Activated CD4-positive, CD25-positive, alpha-beta regulatory T cell treated with anti-CD3 and anti-CD28 coated beads, Interleukin-2, amount 50 U/mL, for 24 hours (primary cell): Measurements from ENCODE around the gene UPK3BL1.
"Not testable (repeated sequence)": the region's sequence is repeated elsewhere in the genome, so short reads cannot be mapped to it uniquely, and the experiment has no call there.

ENCODE experiments used
- ATAC-seq, 2 donors: fragments of 150-1000 bp; cut with Tn5 transposase; one replicate each; pipeline ENCODE4 v1.10.0; 2021; ENCODE audit warnings: mild to moderate bottlenecking in 1 of 2, moderate library complexity in 1 of 2

UPK3BL1 gene, protein sequence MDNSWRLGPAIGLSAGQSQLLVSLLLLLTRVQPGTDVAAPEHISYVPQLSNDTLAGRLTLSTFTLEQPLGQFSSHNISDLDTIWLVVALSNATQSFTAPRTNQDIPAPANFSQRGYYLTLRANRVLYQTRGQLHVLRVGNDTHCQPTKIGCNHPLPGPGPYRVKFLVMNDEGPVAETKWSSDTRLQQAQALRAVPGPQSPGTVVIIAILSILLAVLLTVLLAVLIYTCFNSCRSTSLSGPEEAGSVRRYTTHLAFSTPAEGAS

DNA sequence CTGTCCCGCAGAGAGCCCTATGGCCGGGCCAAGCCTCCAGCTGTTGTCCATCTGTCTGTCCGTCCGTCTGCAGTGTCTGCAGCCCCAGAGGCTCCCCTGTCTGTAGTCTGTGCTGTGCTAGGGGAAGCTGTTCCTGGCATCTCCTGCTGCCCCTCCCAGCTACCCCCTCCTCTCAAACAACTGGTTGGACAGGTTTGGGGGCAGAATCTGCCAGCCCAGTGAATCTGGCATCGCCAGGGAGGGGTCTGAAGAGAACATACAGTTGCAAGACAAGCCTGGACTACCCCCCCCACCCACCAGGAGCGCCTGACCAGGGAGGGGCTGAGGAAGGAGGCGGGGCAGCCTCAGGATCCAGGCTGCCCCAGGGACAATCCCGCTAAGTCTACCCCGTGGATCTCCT, at the start of gene UPK3BL1:
TSS of gene UPK3BL1 (minus strand) at position 101 of the 400 bp plus-strand sequence. CDS start at position 51, 50 bp downstream.
- ATAC-seq = not testable (repeated sequence)

DNA sequence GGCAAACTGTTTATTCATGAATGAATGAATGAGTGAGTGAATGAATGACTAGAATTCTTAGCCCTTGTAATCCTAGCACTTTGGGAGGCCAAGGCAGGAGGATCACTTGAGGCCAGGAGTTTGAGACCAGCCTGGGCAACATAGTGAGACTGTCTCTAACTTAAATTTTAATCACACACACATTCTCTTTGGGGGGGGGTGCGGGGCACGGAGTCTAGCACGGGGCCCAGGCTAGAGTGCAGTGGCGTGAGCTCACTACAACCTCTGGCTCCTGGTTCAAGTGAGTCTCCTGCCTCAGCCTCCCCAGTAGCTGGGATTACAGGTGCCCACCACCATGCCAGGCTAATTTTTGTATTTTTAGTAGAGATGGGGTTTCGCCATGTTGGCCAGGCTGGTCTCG, 48.0 kb upstream of the UPK3BL1 start:
- not testable (repeated sequence) for ATAC-seq

DNA sequence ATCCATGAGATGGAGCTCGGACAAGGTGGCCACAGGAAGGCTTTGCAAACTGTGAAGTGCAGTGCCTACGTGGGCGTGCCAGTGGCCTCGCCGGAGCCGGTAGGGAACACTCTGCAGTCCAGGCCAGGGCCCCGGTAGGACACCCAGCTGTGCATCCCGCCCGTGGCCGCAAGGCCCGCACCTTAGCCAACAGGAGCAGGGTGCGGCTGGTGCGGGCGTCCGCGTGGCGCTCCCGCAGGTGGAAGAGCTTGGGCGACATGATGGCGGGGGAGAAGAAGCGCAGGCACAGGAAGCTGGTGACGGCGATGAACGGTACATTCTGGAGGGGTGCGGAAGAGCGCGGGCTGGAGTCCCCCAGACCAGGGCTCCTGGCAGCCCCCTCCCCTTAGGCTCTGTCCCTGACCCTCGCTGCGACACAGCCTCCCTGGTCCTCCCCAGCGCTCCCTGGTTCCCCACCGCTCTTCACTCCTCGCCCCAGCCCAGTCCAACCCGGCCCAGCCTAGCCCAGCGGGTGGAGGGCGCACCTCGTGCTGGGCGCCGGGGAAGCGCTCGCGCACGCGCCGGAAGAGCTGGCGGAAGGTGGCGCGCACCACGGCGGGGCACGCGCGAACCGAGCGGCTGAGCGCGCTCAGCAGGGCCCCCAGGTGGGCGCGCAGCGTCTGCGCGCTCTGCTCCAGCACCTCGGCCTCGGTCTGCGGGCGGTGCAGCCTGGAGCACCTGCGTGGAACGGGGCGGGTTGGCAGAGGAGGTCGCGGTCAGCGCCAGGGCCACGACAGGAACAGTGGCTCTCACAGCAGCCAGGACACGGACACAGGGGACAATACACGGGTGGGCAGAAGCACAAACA, 47.1 kb upstream of the UPK3BL1 start:
- ATAC-seq = peak; percentile 83 to 84

DNA sequence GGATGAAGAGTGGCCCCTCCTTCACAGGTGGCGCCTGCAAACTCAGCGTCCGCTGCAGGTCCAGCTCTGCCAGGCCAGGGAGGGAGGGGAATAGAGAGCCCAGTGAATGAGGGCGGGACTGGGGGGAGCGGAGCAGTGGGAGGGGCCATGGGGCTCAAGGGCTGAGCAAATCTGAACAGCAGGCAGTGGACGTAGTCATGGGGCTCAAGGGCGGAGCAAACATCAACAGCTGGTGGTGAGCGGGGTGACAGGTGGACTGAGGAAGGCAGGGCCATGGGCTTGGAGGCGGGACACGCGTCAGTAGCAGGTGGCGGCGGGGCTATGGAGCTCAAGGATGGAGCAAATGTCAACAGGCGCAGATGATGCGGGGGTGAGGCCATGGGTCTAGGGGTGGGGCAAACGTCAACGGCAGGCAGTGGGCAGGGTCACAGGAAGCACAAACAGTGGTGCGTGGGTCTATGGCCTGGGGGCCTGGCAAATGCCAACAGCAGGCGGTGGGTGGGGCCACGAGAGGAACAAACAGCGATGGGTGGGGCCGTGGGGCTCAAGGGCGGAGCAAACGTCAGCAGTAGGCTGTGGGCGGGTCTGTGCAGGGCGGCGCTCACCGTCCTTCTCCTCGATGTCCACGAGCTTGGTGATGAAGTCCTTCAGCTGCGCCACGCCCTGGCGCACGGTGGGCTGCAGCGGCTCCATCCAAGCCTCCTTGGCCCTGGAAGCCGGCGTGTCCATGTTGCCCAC, 45.9 kb upstream of the UPK3BL1 start:
- peak; percentile 69 to 71 for ATAC-seq

DNA sequence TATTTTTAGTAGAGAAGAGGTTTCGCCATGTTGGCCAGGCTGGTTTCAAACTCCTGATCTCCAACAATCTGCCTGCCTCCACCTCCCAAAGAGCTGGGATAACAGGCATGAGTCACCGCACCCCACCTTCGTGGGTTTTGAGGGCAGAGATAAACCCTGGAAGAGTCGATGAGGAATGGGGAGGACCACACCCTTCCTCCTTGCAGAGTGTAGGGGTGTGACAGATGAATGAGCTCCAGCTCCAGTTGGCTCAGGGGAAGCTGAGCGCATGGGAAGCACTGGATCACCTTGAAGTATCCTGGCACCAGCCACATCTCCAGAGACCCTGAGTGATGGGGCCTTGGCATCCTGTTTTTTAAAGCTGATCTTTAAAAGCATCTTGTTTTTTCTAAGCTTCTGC, 40.0 kb upstream of the UPK3BL1 start:
- ATAC-seq = not testable (repeated sequence)

DNA sequence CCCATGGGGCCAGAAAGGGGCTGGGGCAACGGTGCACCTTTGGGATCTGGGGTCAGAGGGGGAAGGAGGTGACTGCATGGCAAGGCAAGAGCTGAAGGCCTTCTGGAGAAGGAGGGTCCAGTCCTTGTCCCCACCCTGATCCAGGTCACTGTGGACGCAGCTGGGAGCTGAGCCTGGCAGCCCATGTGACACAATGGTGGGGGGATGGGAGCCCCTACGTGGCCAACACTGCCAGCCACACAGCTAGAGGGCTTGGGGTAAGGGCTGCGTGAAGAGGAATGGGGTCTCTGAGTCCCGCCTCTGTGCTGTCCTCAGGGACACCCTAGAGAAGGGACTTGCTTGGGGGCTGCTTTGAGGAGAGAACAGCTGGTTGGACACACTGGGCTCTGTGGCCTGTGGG, 38.2 kb upstream of the UPK3BL1 start:
- not testable (repeated sequence) for ATAC-seq

DNA sequence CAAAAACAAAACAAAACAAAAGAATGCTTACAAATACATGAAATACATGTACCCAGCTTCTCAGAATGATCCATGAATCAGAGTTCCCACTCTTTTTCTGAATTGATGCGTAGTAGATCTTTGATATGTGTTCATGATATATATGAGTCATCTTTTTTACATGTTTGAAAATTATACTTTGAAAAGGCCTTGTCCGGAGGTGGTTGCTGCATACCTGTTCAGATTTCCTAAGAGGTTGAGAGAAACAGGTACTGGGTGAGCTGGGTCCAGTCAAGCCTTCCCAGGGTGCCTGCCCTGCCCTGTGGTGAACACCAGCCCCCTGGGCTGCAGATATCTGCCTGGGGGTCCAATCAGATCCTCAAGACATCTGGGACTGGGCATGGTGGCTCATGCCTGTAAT, 33.0 kb upstream of the UPK3BL1 start:
- peak; percentile 68 to 69 for ATAC-seq

DNA sequence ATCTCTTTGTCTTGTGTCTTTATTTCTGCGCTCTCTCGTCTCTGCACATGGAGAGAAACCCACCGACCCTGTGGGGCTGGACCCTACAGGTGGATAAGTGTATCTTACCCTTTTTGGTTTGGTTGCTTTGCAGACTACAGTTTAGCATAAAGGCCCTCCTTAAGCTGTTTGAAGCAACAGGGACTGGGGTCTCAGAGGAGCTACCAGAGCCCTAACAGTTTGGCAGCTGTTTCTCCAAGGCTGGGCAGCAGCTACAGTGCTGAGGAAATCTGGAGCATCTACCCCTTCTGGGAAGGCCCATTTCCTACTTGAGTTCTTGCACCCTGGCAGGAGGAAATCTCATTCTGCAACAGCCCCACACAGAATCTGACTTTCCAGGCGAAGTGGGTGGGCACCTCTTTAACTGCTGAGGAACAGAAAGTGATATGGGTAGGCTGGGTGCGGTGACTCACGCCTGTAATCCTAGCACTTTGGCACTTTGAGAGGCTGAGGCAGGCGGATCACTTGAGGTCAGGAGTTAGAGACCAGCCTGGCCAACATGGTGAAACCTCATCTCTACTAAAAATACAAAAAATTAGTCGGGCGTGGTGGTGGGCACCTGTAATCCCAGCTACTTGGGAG, 31.0 kb upstream of the UPK3BL1 start:
- ATAC-seq = not testable (repeated sequence)

DNA sequence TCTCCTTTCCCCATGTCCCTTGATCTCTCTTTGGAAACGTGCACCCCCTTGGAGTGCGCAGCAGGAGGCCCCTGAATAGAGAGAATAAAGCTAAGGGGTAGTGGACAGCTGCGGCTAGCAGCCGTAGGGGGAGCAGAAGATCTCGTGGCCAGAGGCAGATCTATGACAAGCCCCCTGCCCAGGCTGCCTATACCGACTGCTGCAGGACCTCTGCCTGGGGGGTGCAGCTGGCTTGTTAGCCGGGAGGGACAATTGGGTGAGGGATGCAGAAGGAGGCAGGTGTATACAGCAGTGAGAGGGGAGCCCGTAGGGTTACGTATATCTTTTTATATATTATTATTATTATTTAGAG, 29.3 kb upstream of the UPK3BL1 start:
- ATAC-seq = peak; percentile 3 to 5

DNA sequence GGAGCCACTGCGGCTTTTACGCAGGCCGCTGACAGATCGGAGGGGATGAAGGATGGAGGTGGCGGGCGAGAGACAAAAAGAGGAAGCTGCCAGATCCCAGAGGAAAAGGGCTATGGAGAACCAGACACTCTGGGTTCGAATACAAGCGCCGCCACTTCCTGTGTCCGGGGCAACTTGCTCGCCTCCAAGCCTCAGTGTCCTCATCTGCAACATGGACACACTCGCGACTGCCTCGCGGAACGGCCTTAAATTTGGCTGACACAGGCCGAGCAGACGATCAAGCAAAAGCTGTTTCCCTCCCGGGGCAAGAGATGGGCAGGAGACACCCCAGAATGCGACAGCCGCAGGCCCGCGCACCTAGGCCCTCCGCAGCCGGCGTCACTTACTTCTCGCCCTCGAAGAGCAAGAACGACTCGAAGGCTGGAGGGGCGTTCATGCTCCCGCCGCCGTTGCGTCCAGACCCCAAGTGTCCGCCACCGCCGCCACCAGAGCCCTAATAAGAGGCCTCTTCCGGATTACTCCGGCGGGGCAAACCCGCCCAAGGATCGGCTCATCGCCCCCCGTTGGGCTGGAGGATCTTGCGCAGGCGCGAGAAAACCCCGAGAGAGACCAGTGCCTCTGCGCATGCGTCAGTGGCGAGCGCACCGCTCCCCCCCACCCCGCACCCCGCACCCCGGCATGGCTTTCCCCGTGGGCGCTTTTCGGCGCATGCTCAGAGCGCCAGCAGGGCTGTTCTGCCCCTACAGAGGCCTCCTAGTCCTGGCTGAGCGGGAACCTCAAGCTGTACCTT, 28.8 kb upstream of the UPK3BL1 start, which contains the start of gene POLR2J2:
TSS of gene POLR2J2 (minus strand) at position 498 of the 790 bp plus-strand sequence. CDS start at position 436, 62 bp downstream.
- peak; percentile 59 to 67 for ATAC-seq

DNA sequence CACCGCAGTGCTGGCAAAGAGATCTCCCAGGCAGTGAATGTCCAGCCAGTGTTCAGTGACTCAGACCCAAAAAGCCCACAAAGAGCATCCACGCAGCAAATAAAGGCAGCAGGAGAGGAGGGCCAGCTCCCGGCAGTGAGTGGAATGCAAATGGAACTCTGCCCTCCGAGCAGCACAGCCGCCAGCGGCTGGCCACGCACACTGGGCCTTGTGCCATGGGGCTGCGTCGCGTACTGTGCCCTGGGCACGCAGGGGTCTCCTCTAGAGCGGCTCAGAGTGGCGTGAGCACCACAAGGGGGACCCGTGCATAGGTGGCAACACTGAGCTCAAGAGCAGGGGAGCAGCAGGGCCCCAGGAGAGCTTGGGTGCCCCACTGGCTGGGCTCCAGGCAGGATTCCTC, 24.9 kb upstream of the UPK3BL1 start:
- not testable (repeated sequence) for ATAC-seq

DNA sequence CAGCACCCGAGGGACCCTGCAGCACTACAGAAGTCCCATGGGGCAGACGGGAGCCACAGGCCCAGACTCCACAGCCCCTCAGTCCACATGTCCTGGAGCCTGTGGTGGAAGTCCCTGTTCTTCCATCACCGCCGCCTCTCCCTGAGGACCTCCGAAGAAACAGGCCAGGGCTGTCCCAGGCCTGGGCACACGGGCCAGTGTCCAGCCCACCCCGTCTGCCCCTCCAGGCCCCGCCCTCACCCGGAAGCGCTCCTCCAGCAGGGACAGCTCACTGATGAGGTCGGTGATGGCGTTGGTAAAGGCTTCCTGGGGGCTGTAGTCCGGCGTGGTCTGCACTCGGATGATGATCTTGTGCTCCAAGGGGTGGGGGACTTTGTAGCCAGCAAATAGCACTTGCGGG, 24.3 kb upstream of the UPK3BL1 start:
- not testable (repeated sequence) for ATAC-seq

DNA sequence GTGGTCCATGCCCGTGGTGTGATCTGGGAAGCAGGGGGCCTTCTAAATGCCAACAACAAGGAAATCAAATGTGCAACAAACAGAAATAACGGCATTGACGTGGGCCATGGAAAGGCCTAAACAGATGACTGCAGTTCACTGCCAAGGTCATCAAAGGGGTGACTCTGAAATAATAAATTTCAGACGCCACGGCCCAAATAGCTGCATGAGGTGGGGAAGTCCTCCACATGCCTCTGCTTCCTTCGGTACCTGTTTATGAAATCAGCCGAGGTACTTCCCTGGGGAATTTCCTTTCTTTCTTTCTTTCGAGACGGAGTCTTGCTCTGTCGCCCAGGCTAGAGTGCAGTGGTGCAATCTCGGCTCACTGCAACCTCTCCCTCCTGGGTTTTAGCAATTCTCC, 22.2 kb upstream of the UPK3BL1 start:
- ATAC-seq = not testable (repeated sequence)

DNA sequence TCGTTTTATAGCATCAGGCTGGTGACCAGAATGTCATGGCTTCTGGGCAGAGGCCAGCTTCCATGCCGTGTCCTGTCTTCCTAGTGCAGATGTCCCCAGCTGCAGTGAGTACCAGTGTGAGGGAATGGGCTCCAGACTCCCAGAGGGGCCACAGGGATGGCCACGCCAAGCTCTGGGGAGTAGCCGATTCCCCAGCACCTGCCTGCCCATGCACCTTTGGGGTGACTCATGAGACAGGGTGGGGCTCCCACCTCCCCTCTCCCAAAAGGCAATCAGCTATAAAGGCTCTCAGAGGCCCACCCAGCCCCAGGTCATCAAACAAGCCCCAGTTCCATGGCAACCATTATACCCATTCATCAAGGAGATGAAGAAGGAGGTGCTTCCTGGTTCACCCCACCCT, 7.3 kb upstream of the UPK3BL1 start, which contains the start of gene SPDYE2B:
TSS of gene SPDYE2B (plus strand) at position 396 of the 400 bp plus-strand sequence. CDS start 2,030 bp downstream, outside the sequence.
- ATAC-seq = not testable (repeated sequence)

DNA sequence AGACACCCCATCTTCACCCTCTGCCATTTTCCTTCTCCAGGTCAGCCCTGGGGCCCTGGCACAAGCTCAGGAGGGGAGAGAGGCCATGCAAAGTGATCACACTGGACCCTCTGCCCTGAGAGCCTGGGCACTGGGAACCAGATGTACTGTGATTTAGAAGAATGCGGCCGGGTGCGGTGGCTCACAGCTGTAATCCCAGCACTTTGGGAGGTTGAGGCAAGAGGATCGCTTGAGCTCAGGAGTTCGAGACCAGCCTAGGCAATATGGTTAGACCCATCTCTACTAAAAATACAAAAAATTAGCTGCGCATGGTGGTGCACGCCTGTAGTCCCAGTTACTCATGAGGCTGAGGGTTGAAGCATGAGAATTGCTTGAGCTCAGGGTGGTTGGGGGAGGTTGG, 5.2 kb upstream of the UPK3BL1 start:
- not testable (repeated sequence) for ATAC-seq

DNA sequence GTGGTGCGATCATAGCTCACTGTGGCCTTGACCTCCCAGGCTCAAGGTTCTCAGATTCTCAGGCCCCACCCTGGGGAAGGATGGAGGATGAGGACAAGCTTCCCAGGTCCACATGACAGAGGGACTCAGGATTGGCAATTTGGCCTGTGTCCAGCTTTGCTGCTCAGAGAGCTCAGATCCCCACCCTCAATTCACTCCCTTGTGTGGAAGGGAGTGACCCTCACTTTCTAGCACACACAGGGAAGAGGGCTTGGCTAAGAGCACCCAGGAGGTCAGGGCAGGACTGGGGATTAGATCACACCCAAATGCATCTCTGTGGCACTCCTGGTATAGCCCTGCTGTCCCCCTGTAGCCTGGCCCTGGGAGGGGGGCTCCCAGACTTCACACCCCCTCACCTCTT, 813 bp upstream of the UPK3BL1 start:
- not testable (repeated sequence) for ATAC-seq

DNA sequence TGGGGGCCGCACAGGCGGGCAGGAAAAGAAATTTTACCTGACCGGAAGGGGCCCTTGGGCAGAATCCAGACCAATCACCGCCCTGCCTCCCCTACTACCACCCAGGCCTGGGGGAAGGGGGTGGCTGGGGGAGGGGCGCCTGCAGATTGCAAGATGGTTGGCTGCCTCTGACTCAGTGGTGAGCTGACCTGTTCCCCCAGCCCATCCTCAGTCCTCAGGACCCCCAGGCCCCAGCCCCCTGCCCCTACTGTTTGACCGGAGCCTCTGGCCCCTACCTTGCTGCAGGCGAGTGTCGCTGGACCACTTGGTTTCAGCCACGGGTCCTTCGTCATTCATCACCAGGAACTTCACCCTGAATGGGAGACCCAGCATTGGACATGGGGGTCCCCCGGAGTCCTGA, 3.7 kb downstream of the UPK3BL1 start:
- not testable (repeated sequence) for ATAC-seq

DNA sequence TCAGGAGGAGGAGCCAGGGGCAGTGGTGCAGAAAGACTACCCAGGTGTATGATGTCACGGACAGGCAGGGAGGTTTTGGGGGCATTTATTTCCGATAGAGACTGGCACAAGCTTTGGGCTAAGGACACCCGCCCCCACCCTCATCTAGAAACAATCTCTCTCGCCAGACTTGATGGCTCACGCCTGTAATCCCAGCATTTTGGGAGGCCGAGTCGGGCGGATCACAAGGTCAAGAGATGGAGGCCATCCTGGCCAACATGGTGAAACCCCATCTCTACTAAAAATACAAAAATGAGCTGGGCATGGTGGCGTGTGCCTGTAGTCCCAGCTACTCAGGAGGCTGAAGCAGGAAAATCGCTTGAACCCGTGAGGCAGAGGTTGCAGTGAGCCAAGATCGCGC, 5.6 kb downstream of the UPK3BL1 start:
- not testable (repeated sequence) for ATAC-seq

DNA sequence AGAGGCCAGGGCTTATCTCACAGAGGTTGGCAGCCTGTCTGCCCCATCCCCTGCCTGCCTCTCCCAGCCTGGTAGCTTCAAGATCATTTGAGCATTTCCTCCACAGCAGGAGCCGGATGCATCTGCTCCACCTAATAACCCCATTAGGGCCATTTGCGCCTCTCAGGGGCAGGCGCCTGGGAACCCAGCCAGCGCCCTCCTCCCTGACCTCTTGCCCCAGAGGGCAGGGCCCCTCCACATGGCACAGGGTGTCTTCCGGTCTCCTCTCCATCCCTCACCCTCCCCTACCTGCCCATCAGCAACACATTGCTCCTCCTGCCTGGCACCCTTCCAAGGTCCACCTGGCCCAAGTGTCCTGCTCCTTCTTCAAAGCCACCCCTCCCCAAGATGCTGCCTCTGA, 7.2 kb downstream of the UPK3BL1 start:
- not testable (repeated sequence) for ATAC-seq

DNA sequence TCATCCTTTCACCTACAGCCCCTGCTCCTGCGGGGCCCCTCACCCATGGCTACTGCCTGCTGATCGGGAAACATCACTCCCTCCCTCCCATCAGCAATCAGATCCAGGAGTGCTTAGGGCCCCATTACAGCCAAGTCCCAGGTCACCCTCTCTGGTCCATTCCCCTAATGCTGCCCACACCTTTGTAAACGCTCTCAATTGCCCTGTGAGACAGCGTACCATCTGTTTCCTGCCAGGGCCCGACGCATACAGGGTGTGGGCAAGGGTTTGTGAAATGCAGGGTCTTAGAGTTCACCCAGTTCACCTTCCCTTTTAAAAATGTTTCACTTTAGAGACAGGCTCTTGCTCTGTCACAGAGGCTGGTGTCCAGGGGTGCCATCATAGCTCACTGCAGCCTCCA, 8.3 kb downstream of the UPK3BL1 start:
- not testable (repeated sequence) for ATAC-seq

DNA sequence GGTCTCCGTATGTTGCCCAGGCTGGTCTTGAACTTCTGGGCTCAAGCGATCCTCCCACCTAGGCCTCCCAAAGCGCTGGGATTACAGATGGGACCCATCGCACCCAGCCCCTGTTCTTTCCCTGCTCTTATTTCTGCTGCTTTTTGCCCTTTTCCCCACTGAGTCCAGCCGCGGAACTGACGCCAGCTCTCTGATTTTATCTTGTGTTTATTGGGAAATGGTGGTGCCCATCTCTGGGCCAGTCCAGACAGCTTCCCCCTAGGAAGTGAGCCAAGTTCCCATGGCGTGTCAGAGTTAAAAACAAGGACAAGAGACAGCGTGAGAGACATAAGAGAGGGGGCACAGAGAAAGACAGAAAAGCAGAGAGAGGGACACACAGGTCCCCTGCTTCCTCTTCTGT, 12.0 kb downstream of the UPK3BL1 start:
- not testable (repeated sequence) for ATAC-seq
